PFSK-1 (cell line): Measurements from ENCODE around the gene CKS2.

ENCODE experiments used
- FOXP2 ChIP-seq: optimal IDR thresholded peaks from 2 replicates; pipeline ENCODE3; 2011; ENCODE audit warnings: borderline replicate concordance, control low read depth, inconsistent platforms; ENCODE audit not compliant: insufficient read depth; ENCODE audit errors: extremely low read length, extremely low read depth
- POLR2AphosphoS5 ChIP-seq: IDR thresholded peaks from 2 replicates; pipeline ENCODE4 v1.6.1; 2012; ENCODE audit warnings: low read depth, mild to moderate bottlenecking, control low read depth, low read length, moderate library complexity
- SIN3A ChIP-seq: IDR thresholded peaks from 2 replicates; pipeline ENCODE4 v1.6.1; 2012; ENCODE audit warnings: mild to moderate bottlenecking, low read length, moderate library complexity, borderline replicate concordance; ENCODE audit not compliant: insufficient read depth
- TAF1 ChIP-seq: IDR thresholded peaks from 2 replicates; pipeline ENCODE4 v1.6.1; 2012; ENCODE audit warnings: low read length, control low read depth, borderline replicate concordance; ENCODE audit not compliant: insufficient read depth
- TF ChIP-seq, protein P1 (sequence below), 2 experiments: IDR thresholded peaks; 2 replicates each; pipeline versions ENCODE4 v1.6.1 to v1.8.0; 2011 to 2012; ENCODE audit warnings: low read depth in 2 of 2, low read length in 2 of 2, control low read depth in 1 of 2, inconsistent platforms in 1 of 2, mild to moderate bottlenecking in 1 of 2, moderate library complexity in 1 of 2; ENCODE audit not compliant: insufficient read depth in 1 of 2

Gene CKS2

DNA sequence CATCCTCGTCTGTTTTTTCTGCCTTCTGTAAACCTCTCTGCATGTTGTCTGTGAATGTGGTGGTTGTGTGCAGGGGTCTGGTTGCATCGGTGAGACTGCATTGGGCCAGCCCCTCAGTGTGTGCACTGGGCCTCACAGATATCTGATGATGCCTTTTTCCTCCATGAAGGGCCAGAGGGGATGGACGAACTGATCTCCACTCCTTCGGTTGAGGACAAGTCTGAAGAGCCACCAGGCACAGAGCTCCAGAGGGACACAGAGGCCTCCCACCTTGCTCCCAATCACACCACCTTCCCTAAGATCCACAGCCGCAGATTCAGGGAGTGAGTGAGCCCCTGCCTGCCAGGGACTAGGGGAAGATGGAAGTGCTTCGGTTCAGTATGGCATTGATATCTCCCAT lies 38.6 kb downstream of the CKS2 start:
- TF ChIP-seq FOXP2 (no peak), TAF1 (no peak), SIN3A (no peak), POLR2AphosphoS5 (no peak)
- TF ChIP-seq, protein P1, sequence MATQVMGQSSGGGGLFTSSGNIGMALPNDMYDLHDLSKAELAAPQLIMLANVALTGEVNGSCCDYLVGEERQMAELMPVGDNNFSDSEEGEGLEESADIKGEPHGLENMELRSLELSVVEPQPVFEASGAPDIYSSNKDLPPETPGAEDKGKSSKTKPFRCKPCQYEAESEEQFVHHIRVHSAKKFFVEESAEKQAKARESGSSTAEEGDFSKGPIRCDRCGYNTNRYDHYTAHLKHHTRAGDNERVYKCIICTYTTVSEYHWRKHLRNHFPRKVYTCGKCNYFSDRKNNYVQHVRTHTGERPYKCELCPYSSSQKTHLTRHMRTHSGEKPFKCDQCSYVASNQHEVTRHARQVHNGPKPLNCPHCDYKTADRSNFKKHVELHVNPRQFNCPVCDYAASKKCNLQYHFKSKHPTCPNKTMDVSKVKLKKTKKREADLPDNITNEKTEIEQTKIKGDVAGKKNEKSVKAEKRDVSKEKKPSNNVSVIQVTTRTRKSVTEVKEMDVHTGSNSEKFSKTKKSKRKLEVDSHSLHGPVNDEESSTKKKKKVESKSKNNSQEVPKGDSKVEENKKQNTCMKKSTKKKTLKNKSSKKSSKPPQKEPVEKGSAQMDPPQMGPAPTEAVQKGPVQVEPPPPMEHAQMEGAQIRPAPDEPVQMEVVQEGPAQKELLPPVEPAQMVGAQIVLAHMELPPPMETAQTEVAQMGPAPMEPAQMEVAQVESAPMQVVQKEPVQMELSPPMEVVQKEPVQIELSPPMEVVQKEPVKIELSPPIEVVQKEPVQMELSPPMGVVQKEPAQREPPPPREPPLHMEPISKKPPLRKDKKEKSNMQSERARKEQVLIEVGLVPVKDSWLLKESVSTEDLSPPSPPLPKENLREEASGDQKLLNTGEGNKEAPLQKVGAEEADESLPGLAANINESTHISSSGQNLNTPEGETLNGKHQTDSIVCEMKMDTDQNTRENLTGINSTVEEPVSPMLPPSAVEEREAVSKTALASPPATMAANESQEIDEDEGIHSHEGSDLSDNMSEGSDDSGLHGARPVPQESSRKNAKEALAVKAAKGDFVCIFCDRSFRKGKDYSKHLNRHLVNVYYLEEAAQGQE (IDR thresholded peaks at IDR 0.05; ENCODE audit: insufficient read depth in 1 of 2, low read depth in 2 of 2, low read length in 2 of 2): no peak

DNA sequence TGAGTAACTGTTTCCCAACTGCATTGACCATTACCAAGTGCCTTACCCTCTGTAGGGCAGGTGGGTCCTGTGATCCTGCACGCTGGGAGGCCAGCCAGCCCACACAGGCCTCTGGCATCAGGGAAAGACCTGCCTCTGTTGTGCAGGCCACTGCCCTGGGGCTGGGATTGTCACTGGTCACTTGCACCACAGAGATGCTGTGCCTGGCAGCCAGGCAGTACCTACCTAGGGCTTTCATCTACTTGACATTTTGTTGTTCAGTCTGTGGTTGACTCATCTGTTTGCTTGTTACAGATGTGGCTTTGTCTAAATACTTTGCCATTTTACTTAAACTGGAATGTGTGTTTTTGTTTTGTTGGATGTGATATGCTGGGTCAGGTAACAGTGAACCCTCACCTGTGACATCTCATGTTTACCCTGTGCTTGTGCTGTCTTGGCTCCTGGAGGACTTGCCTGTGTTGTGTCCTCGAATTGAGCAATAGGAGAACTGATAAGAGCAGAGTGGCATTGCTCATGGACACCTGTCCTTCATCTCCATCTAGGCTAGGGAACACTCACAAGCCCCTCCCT lies 40.1 kb downstream of the CKS2 start:
- TF ChIP-seq FOXP2 (no peak), TAF1 (no peak), SIN3A (no peak), POLR2AphosphoS5 (no peak)
- TF ChIP-seq, protein P1 (IDR thresholded peaks at IDR 0.05; ENCODE audit: insufficient read depth in 1 of 2, low read depth in 2 of 2, low read length in 2 of 2): no peak

DNA sequence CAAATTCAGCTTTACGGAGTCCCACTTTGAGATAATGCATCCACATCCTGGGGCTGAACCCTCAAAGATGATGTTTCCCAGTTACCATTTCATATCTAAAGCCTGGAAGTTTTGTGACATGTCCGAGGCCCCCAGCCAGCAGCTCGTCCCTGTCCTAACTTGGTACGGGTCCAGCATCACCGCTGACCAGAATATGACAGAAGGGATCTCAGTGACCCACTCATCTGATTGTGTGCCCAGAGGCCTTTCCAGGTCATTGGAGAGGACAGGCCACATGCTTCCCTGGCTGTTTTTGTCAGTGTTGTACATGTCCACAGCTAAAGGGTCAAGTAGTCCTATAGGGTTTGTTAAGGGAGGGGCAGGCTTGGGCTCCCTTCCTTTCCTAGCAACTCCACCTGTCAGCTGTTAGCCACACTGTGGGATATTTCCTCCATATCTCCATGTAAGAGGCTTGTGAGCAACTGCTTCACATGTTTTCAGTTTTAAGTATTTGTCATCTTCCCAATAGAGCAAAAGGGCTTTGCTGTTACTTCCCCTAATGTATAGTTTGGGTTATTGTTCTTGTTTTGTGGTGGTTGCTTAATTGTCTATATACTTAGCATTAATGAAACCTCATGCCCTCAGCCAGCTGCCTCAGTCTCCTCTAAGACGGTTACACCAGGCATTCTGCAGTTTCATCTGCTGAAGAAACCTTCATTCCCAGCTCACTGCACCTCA lies 40.7 kb downstream of the CKS2 start:
- TF ChIP-seq FOXP2 (no peak), POLR2AphosphoS5 (no peak), SIN3A (no peak), TAF1 (no peak)
- TF ChIP-seq, protein P1 (IDR thresholded peaks at IDR 0.05; ENCODE audit: insufficient read depth in 1 of 2, low read depth in 2 of 2, low read length in 2 of 2): no peak

DNA sequence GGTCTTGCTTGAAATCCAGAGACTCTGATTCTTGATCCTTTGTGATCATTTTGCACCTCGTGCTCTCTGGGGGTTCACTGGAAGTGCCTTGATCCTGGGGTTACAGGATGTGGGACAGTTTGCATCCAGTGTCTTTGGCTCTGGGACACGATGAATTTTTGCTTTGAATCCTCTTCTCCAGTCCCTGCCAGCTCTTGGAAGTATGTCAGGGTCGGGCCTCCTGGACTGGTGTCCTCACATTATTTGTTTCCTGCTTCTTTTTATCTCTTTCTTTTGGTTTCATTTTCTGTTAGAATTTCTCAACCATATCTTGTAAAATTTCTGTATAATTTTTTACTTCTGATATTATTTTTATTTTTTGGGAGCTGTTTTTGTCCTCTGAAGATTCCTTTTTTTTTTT lies 41.5 kb downstream of the CKS2 start:
- TF ChIP-seq SIN3A (no peak), TAF1 (no peak), POLR2AphosphoS5 (no peak), FOXP2 (no peak)
- TF ChIP-seq, protein P1 (IDR thresholded peaks at IDR 0.05; ENCODE audit: insufficient read depth in 1 of 2, low read depth in 2 of 2, low read length in 2 of 2): no peak
